HG03025 (cell line): ENCODE results near the gene TSSK3.

ENCODE experiments used
- ATAC-seq: cut with Tn5 transposase; IDR thresholded peaks from one replicate; pipeline ENCODE4 v1.9.1; 2021; ENCODE audit warnings: mild to moderate bottlenecking, moderate library complexity; ENCODE audit not compliant: unreplicated experiment, low FRiP score

TSSK3 gene

GRCh38 chr1:32358435-32358834 is 3.9 kb upstream of the TSSK3 start:
- no peak for ATAC-seq

- ATAC-seq, result no peak
Measured at GRCh38 chr1:32361308-32361673, 1.0 kb upstream of the TSSK3 start.

GRCh38 chr1:32361674-32362473 is 465 bp upstream of the TSSK3 start:
- ATAC-seq, result no peak

- ATAC-seq, result no peak
Measured at GRCh38 chr1:32363713-32364112, 1.4 kb downstream of the TSSK3 start.

- ATAC-seq, result no peak
Measured at GRCh38 chr1:32364836-32365235, 2.5 kb downstream of the TSSK3 start.

GRCh38 chr1:32365445-32365844 is 3.1 kb downstream of the TSSK3 start:
- no peak for ATAC-seq

- no peak for ATAC-seq
Measured at GRCh38 chr1:32367912-32368635, 5.7 kb downstream of the TSSK3 start.

GRCh38 chr1:32372149-32372756 is 9.9 kb downstream of the TSSK3 start:
- ATAC-seq, result no peak

GRCh38 chr1:32373996-32374592 is 11.8 kb downstream of the TSSK3 start:
- ATAC-seq, result no peak

GRCh38 chr1:32376199-32376598 is 13.9 kb downstream of the TSSK3 start:
- ATAC-seq, result no peak

- no peak for ATAC-seq
Measured at GRCh38 chr1:32377541-32378220, 15.3 kb downstream of the TSSK3 start.

GRCh38 chr1:32380057-32380456 is 17.7 kb downstream of the TSSK3 start:
- ATAC-seq, result no peak

- no peak for ATAC-seq
Measured at GRCh38 chr1:32386676-32387392, 24.5 kb downstream of the TSSK3 start.

- no peak for ATAC-seq
Measured at GRCh38 chr1:32388641-32389040, 26.3 kb downstream of the TSSK3 start.

- ATAC-seq, result no peak
Measured at GRCh38 chr1:32390904-32391870, 28.8 kb downstream of the TSSK3 start.

- no peak for ATAC-seq
Measured at GRCh38 chr1:32392325-32392724, 30.0 kb downstream of the TSSK3 start.

GRCh38 chr1:32393136-32393535 is 30.8 kb downstream of the TSSK3 start:
- no peak for ATAC-seq

- peak; percentile 15 for ATAC-seq
Measured at GRCh38 chr1:32393832-32394140, 31.4 kb downstream of the TSSK3 start.
